DMS114 treated with DMSO at 0.1 percent for 48 hours (cell line): ENCODE data around the gene TANC1.

Source experiments
- DNase-seq: peaks from one replicate; lab custom pipeline; 2025; ENCODE audit not compliant: unreplicated experiment; lab: John Stamatoyannopoulos, UW

Gene TANC1

GRCh38 chr2:159211447-159212396 is 243.3 kb downstream of the TANC1 start:
- DNase-seq = no peak

- DNase-seq = no peak
These were observed 244.9 kb downstream of the TANC1 start for GRCh38 chr2:159213296-159213695.

GRCh38 chr2:159214325-159214865 is 246.0 kb downstream of the TANC1 start:
- DNase-seq = no peak

- DNase-seq = no peak
These were observed 246.7 kb downstream of the TANC1 start for GRCh38 chr2:159215116-159215515.

GRCh38 chr2:159217676-159218075 is 249.2 kb downstream of the TANC1 start:
- DNase-seq = no peak

- no peak for DNase-seq
These were observed 249.9 kb downstream of the TANC1 start for GRCh38 chr2:159218389-159218788.

- no peak for DNase-seq
These were observed 251.1 kb downstream of the TANC1 start for GRCh38 chr2:159219394-159219998.

GRCh38 chr2:159224061-159224813 is 255.8 kb downstream of the TANC1 start:
- DNase-seq = no peak

- no peak for DNase-seq
These were observed 256.9 kb downstream of the TANC1 start for GRCh38 chr2:159225025-159226016.

- DNase-seq = no peak
These were observed 257.6 kb downstream of the TANC1 start for GRCh38 chr2:159226059-159226461.

GRCh38 chr2:159226608-159227385 is 258.4 kb downstream of the TANC1 start:
- DNase-seq = no peak

GRCh38 chr2:159227467-159227866 is 259.0 kb downstream of the TANC1 start:
- DNase-seq = no peak

- no peak for DNase-seq
These were observed 259.7 kb downstream of the TANC1 start for GRCh38 chr2:159228081-159228581.

GRCh38 chr2:159229476-159230144 is 261.2 kb downstream of the TANC1 start:
- no peak for DNase-seq

- no peak for DNase-seq
These were observed 261.9 kb downstream of the TANC1 start for GRCh38 chr2:159230145-159230877.

GRCh38 chr2:159232456-159233170 is 264.2 kb downstream of the TANC1 start:
- no peak for DNase-seq

GRCh38 chr2:159234868-159235267 is 266.4 kb downstream of the TANC1 start:
- DNase-seq = no peak
